Endothelial cell (in vitro differentiated cells): Measurements from ENCODE around the gene BTBD2. TPM values are rescaled to one million over a fixed set of nuclear protein-coding genes. Genes with fewer than 3 reads are reported as not detected.

ENCODE experiments used
- DNase-seq: peaks from one replicate; pipeline ENCODE4 v3.0.0; 2021; ENCODE audit warnings: low spot score
- H3K27ac Mint-ChIP-seq: one replicate; pipeline ENCODE4 v1.8.0; 2021; ENCODE audit warnings: mixed read lengths, inconsistent platforms; ENCODE audit not compliant: unreplicated experiment
- H3K27me3 Mint-ChIP-seq: one replicate; pipeline ENCODE4 v1.8.0; 2021; ENCODE audit warnings: mild to moderate bottlenecking, moderate library complexity, mixed read lengths, inconsistent platforms; ENCODE audit not compliant: unreplicated experiment
- H3K36me3 Mint-ChIP-seq: one replicate; pipeline ENCODE4 v1.8.0; 2021; ENCODE audit warnings: mild to moderate bottlenecking, low read depth, mixed read lengths, inconsistent platforms; ENCODE audit not compliant: unreplicated experiment
- H3K4me1 Mint-ChIP-seq: one replicate; pipeline ENCODE4 v1.8.0; 2021; ENCODE audit warnings: mild to moderate bottlenecking, mixed read lengths, inconsistent platforms; ENCODE audit not compliant: unreplicated experiment
- H3K4me3 Mint-ChIP-seq: one replicate; pipeline ENCODE4 v1.8.0; 2021; ENCODE audit warnings: mild to moderate bottlenecking, mixed read lengths, inconsistent platforms; ENCODE audit not compliant: unreplicated experiment
- H3K9me3 Mint-ChIP-seq: one replicate; pipeline ENCODE4 v1.8.0; 2021; ENCODE audit warnings: mixed read lengths, inconsistent platforms; ENCODE audit not compliant: unreplicated experiment
- CTCF ChIP-seq: fragments of 200-600 bp; sonication (generic); IDR thresholded peaks from one replicate; pipeline ENCODE4 v1.5.0; 2021; ENCODE audit warnings: antibody characterized with exemption; ENCODE audit not compliant: unreplicated experiment
- total RNA-seq: library from RNA; stranded (reverse); fragmentation: NEBNext Ultra II Directional; extraction: Animal tissue kit (Norgen Biotek cat#: 25700); gene quantifications from one replicate; pipeline ENCODE4 v1.2.1, GENCODE V29; 2021; ENCODE audit not compliant: unreplicated experiment

The BTBD2 gene
- total RNA-seq, 1 donor from 2014 or later, result 80.5 TPM

GRCh38 chr19:1998712-1999708, 16.5 kb downstream of the BTBD2 start:
- Mint-ChIP-seq H3K9me3 (no peaks in the 10 kb centered on the region), H3K36me3 (peaks cover 25% of the 10 kb centered on the region), H3K4me1 (no peaks in the 10 kb centered on the region), H3K27me3 (peaks cover 8% of the 10 kb centered on the region), H3K27ac (no peak overlapping the region), H3K4me3 (no peak overlapping the region)
- DNase-seq, result no peak
- TF ChIP-seq CTCF, result no peak

- Mint-ChIP-seq H3K9me3 (no peaks in the 10 kb centered on the region), H3K36me3 (peaks cover 23% of the 10 kb centered on the region), H3K4me3 (peak overlapping the region; percentile 48), H3K4me1 (no peaks in the 10 kb centered on the region), H3K27ac (peak overlapping the region; percentile 7), H3K27me3 (peaks cover 8% of the 10 kb centered on the region)
- TF ChIP-seq CTCF, result no peak
- DNase-seq, result no peak
Observed at GRCh38 chr19:1997353-1998233, 17.9 kb downstream of the BTBD2 start.

- Mint-ChIP-seq H3K27me3 (peaks cover 9% of the 10 kb centered on the region), H3K36me3 (peaks cover 20% of the 10 kb centered on the region), H3K4me3 (no peak overlapping the region), H3K9me3 (no peaks in the 10 kb centered on the region), H3K4me1 (no peaks in the 10 kb centered on the region), H3K27ac (no peak overlapping the region)
- DNase-seq, result no peak
- TF ChIP-seq CTCF, result no peak
Observed at GRCh38 chr19:1992759-1993260, 22.7 kb downstream of the BTBD2 start.

- Mint-ChIP-seq H3K27me3 (peaks cover 5% of the 10 kb centered on the region), H3K27ac (no peak overlapping the region), H3K4me3 (no peak overlapping the region), H3K36me3 (peaks cover 13% of the 10 kb centered on the region), H3K9me3 (no peaks in the 10 kb centered on the region), H3K4me1 (no peaks in the 10 kb centered on the region)
- TF ChIP-seq CTCF, result no peak
- DNase-seq, result no peak
Observed at GRCh38 chr19:1991018-1991913, 24.2 kb downstream of the BTBD2 start.
